GM23338 (cell line): Measurements from ENCODE around the gene ATG7. TPM values are rescaled to one million over a fixed set of nuclear protein-coding genes. Genes with fewer than 3 reads are reported as not detected.

ENCODE experiments used
- ATAC-seq: fragments of 200-7000 bp; cut with Tn5 transposase; 3 replicates; pipeline ENCODE4 v1.9.1; 2020
- DNase-seq: peaks from one replicate; pipeline ENCODE4 v3.0.0-alpha.2; 2015; ENCODE audit warnings: low spot score
- H2AFZ ChIP-seq: fragments of 200-600 bp; sonication (generic); 2 replicates; pipeline ENCODE4 v1.8.0; 2016; ENCODE audit warnings: antibody characterized with exemption, mild to moderate bottlenecking, moderate library complexity
- H3F3A ChIP-seq: fragments of 200-600 bp; sonication (generic); replicated peaks from 2 replicates; pipeline ENCODE4 v1.8.0; 2017; ENCODE audit warnings: antibody characterized with exemption, mixed run types, low read depth
- H3K27ac ChIP-seq: fragments of 200-600 bp; sonication (generic); 2 replicates; pipeline ENCODE4 v1.6.1; 2016; ENCODE audit warnings: low read depth
- H3K27me3 ChIP-seq: fragments of 200-600 bp; sonication (generic); 2 replicates; pipeline ENCODE4 v1.8.0; 2016; ENCODE audit warnings: mild to moderate bottlenecking, mixed run types, moderate library complexity; ENCODE audit not compliant: insufficient read depth
- H3K36me3 ChIP-seq: fragments of 200-600 bp; sonication (generic); 2 replicates; pipeline ENCODE4 v1.8.0; 2016; ENCODE audit warnings: mild to moderate bottlenecking; ENCODE audit not compliant: insufficient read depth
- H3K4me1 ChIP-seq: fragments of 200-600 bp; sonication (generic); 2 replicates; pipeline ENCODE4 v1.8.0; 2016; ENCODE audit warnings: mild to moderate bottlenecking, moderate library complexity; ENCODE audit not compliant: insufficient read depth
- H3K4me2 ChIP-seq: fragments of 200-600 bp; sonication (generic); 2 replicates; pipeline ENCODE4 v1.7.1; 2017; ENCODE audit warnings: mixed run types
- H3K4me3 ChIP-seq: fragments of 200-600 bp; sonication (generic); 2 replicates; pipeline ENCODE4 v1.6.1; 2016; ENCODE audit warnings: mixed run types
- H3K79me2 ChIP-seq: fragments of 200-600 bp; sonication (generic); replicated peaks from 2 replicates; pipeline ENCODE4 v1.8.0; 2017; ENCODE audit warnings: mild to moderate bottlenecking; ENCODE audit not compliant: insufficient read depth
- H3K9me2 ChIP-seq: fragments of 200-600 bp; sonication (generic); 2 replicates; pipeline ENCODE4 v1.8.0; 2017; ENCODE audit not compliant: insufficient read depth
- H4K20me1 ChIP-seq: fragments of 200-600 bp; sonication (generic); replicated peaks from 2 replicates; pipeline ENCODE4 v1.8.0; 2017; ENCODE audit warnings: mild to moderate bottlenecking; ENCODE audit not compliant: insufficient read depth
- H3K27ac Mint-ChIP-seq: 2 replicates; pipeline ENCODE4 v1.8.0; 2020; ENCODE audit warnings: inconsistent platforms, mild to moderate bottlenecking, moderate library complexity, mixed read lengths
- H3K27me3 Mint-ChIP-seq: 3 replicates; pipeline ENCODE4 v1.8.0; 2022; ENCODE audit warnings: low read depth, mild to moderate bottlenecking, moderate library complexity, mixed read lengths, inconsistent platforms; ENCODE audit not compliant: insufficient read depth, poor library complexity
- H3K36me3 Mint-ChIP-seq: 3 replicates; pipeline ENCODE4 v1.8.0; 2021; ENCODE audit warnings: low read depth, mild to moderate bottlenecking, inconsistent platforms, moderate library complexity, mixed read lengths
- H3K4me1 Mint-ChIP-seq: 3 replicates; pipeline ENCODE4 v1.8.0; 2020; ENCODE audit warnings: mild to moderate bottlenecking, inconsistent platforms, mixed read lengths
- H3K4me3 Mint-ChIP-seq: 3 replicates; pipeline ENCODE4 v1.8.0; 2021; ENCODE audit warnings: moderate library complexity, mild to moderate bottlenecking, inconsistent platforms, mixed read lengths
- H3K9me3 Mint-ChIP-seq: 3 replicates; pipeline ENCODE4 v1.8.0; 2020; ENCODE audit warnings: moderate library complexity, mild to moderate bottlenecking, inconsistent platforms, mixed read lengths
- CREB1 ChIP-seq: fragments of 250-450 bp; sonication (Bioruptor Pico); IDR thresholded peaks from 2 replicates; pipeline ENCODE4 v1.5.0; 2020; ENCODE audit warnings: low read depth, mild to moderate bottlenecking, moderate library complexity
- CTCF ChIP-seq, 2 experiments: fragments of 200-600 bp in 1 of 2; sonication (generic) in 1 of 2; conservative IDR thresholded peaks; 2 replicates each; pipeline versions ENCODE4 v1.5.1 to v1.6.1; 2016 to 2017; ENCODE audit warnings: antibody characterized with exemption in 2 of 2, low read depth in 2 of 2, mild to moderate bottlenecking in 2 of 2, moderate library complexity in 1 of 2
- EZH2 ChIP-seq: fragments of 200-600 bp; sonication (generic); IDR thresholded peaks from one replicate; pipeline ENCODE4 v1.8.0; 2017; ENCODE audit warnings: antibody characterized with exemption, mild to moderate bottlenecking, low read depth; ENCODE audit not compliant: unreplicated experiment
- EZH2phosphoT487 ChIP-seq: fragments of 200-600 bp; sonication (generic); IDR thresholded peaks from one replicate; pipeline ENCODE4 v1.8.1; 2018; ENCODE audit warnings: antibody characterized with exemption; ENCODE audit not compliant: unreplicated experiment
- JUNB ChIP-seq: IDR thresholded peaks from one replicate; pipeline ENCODE4 v1.6.1; 2016; ENCODE audit warnings: antibody characterized with exemption; ENCODE audit not compliant: unreplicated experiment
- NANOG ChIP-seq: IDR thresholded peaks from 2 replicates; pipeline ENCODE4 v1.6.1; 2016; ENCODE audit warnings: antibody characterized with exemption, borderline replicate concordance
- POLR2AphosphoS5 ChIP-seq: IDR thresholded peaks from 2 replicates; pipeline ENCODE4 v1.6.1; 2016; ENCODE audit warnings: antibody characterized with exemption, low read depth
- STAT1 ChIP-seq: IDR thresholded peaks from one replicate; pipeline ENCODE4 v1.6.1; 2016; ENCODE audit warnings: antibody characterized with exemption; ENCODE audit not compliant: unreplicated experiment
- ZNF114 ChIP-seq: fragments of 250-450 bp; sonication (Bioruptor Pico); IDR thresholded peaks from 2 replicates; pipeline ENCODE4 v1.5.0; 2020; ENCODE audit warnings: mild to moderate bottlenecking, moderate library complexity
- ZNF331 ChIP-seq: fragments of 250-450 bp; sonication (Bioruptor Pico); IDR thresholded peaks from 2 replicates; pipeline ENCODE4 v1.5.0; 2020; ENCODE audit warnings: low read depth, mild to moderate bottlenecking, moderate library complexity
- polyA plus RNA-seq: library from polyadenylated mRNA; unstranded; fragments of >200 nt; fragmentation: Nextera tagmentation; extraction: Ambion mirVana; gene quantifications from 2 replicates; pipeline ENCODE4 v1.2.1, GENCODE V29; 2016
- total RNA-seq: library from RNA; depleted of rRNA; stranded (reverse); fragments of >200 nt; shearing (Covaris generic); gene quantifications from 2 replicates; pipeline ENCODE4 v1.2.3, GENCODE V29; 2014
- TF ChIP-seq, protein P1 (sequence below): IDR thresholded peaks from one replicate; pipeline ENCODE4 v1.6.1; 2018; ENCODE audit warnings: antibody characterized with exemption; ENCODE audit not compliant: unreplicated experiment

Gene ATG7
- total and polyA plus RNA-seq, 2 experiments from 2014 or later: 16.2 to 36.7 TPM

DNA sequence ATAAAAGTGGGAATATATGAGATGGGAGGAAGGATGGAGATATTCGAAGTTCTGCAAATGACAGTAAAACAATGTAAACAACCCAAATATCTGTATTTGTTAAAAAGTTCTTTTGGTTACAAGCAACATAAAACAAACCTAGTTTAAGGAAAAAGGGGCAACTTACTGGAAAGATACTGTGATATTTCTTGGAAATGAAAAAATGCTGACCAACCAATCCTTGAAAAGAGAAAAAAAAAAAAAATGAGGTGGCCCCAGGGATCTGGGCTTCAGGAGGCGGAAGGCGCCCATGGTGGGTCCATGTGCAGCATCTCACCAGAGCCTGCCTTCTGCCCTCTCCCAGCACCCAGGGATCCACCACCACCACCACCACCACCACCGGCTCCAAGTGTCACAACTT is 312.4 kb downstream of the ATG7 start:
- H3K4me3 Mint-ChIP-seq: no peak overlapping the region
- H3K9me3 Mint-ChIP-seq: no peaks in the 10 kb centered on the region; the same call in 2 of the 3 replicates
- H3K4me2 ChIP-seq: no peak overlapping the region
- no peak overlapping the region for H3K27ac Mint-ChIP-seq
- no peak overlapping the region for H2AFZ ChIP-seq
- H3K27me3 ChIP-seq: no peaks in the 10 kb centered on the region
- H3K4me3 ChIP-seq: no peak overlapping the region
- H3K4me1 Mint-ChIP-seq: peaks cover 58% of the 10 kb centered on the region
- H3K9me2 ChIP-seq: peaks cover 6% of the 10 kb centered on the region; the same call in 1 of the 2 replicates
- no peak for TF ChIP-seq NANOG
- TF ChIP-seq ZNF331: no peak
- TF ChIP-seq CREB1 (CRISPR knock-in tag): no peak
- H3K36me3 ChIP-seq: no peaks in the 10 kb centered on the region
- DNase-seq (no peak), ATAC-seq (no peak)
- peaks cover 30% of the 10 kb centered on the region for H3K4me1 ChIP-seq
- no peak overlapping the region for H3K27ac ChIP-seq
- H3K36me3 Mint-ChIP-seq: peaks cover 8% of the 10 kb centered on the region; the same call in 1 of the 3 replicates
- peaks cover 9% of the 10 kb centered on the region for H3K27me3 Mint-ChIP-seq
- H3K79me2 ChIP-seq: peaks cover 95% of the 10 kb centered on the region
- peaks cover 7% of the 10 kb centered on the region; the same call in 1 of the 2 replicates for H4K20me1 ChIP-seq
- H3F3A ChIP-seq: 0 out of 2 replicates have a peak, but pooled peaks cover 3% of the 10 kb centered on the region

DNA sequence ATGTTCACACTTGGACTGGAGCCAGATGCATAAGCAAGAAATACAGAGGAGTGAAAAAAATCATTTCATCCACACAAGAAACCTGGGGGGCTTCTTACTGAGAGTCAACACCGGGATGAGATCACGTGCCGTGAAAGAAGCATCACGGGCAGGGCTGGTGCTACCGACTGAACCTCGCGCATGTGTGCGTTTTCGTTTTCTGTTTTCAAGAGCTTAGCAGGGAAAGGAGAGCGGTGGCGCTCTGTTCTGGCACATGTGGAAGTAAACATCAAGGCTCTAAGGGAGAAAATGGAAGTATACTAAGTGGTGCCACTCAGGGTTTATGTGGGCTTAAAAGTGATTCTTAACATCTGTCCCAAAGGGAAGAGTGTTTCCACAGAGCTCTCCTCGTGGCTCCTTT is 315.6 kb downstream of the ATG7 start:
- Mint-ChIP-seq H3K36me3 (no peaks in the 10 kb centered on the region), H3K27ac (no peak overlapping the region), H3K4me1 (peaks cover 70% of the 10 kb centered on the region), H3K4me3 (no peak overlapping the region), H3K27me3 (peaks cover 6% of the 10 kb centered on the region), H3K9me3 (no peaks in the 10 kb centered on the region; the same call in 2 of the 3 replicates)
- DNase-seq (no peak), ATAC-seq (no peak)
- Histone ChIP-seq H3K4me1 (peaks cover 40% of the 10 kb centered on the region), H3F3A (0 out of 2 replicates have a peak, but pooled peaks cover 3% of the 10 kb centered on the region), H4K20me1 (peaks cover 11% of the 10 kb centered on the region; the same call in 1 of the 2 replicates), H3K27me3 (no peaks in the 10 kb centered on the region), H3K27ac (no peak overlapping the region), H3K9me2 (no peaks in the 10 kb centered on the region), H3K4me2 (no peak overlapping the region), H3K4me3 (no peak overlapping the region), H3K79me2 (peaks cover 94% of the 10 kb centered on the region), H3K36me3 (no peaks in the 10 kb centered on the region), H2AFZ (no peak overlapping the region)
- TF ChIP-seq JUNB (no peak), STAT1 (no peak), EZH2phosphoT487 (no peak), CREB1 (CRISPR knock-in tag) (no peak), NANOG (no peak), POLR2AphosphoS5 (no peak), CTCF (conservative IDR thresholded peaks at IDR 0.05; ENCODE audit: low read depth in 2 of 2) (no peak), ZNF114 (CRISPR knock-in tag) (no peak), EZH2 (no peak)
- TF ChIP-seq, protein P1, sequence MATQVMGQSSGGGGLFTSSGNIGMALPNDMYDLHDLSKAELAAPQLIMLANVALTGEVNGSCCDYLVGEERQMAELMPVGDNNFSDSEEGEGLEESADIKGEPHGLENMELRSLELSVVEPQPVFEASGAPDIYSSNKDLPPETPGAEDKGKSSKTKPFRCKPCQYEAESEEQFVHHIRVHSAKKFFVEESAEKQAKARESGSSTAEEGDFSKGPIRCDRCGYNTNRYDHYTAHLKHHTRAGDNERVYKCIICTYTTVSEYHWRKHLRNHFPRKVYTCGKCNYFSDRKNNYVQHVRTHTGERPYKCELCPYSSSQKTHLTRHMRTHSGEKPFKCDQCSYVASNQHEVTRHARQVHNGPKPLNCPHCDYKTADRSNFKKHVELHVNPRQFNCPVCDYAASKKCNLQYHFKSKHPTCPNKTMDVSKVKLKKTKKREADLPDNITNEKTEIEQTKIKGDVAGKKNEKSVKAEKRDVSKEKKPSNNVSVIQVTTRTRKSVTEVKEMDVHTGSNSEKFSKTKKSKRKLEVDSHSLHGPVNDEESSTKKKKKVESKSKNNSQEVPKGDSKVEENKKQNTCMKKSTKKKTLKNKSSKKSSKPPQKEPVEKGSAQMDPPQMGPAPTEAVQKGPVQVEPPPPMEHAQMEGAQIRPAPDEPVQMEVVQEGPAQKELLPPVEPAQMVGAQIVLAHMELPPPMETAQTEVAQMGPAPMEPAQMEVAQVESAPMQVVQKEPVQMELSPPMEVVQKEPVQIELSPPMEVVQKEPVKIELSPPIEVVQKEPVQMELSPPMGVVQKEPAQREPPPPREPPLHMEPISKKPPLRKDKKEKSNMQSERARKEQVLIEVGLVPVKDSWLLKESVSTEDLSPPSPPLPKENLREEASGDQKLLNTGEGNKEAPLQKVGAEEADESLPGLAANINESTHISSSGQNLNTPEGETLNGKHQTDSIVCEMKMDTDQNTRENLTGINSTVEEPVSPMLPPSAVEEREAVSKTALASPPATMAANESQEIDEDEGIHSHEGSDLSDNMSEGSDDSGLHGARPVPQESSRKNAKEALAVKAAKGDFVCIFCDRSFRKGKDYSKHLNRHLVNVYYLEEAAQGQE: no peak
